Astrocyte (in vitro differentiated cells and primary cell): Measurements from ENCODE around the gene ESAM. TPM values are rescaled to one million over a fixed set of nuclear protein-coding genes. Genes with fewer than 3 reads are reported as not detected.

Experiments used
- DNase-seq: peaks from one replicate; pipeline ENCODE4 v3.0.0-alpha.2; 2010; ENCODE audit warnings: low read depth
- FAIRE-seq: peaks from 2 replicates; lab custom pipeline; 2011; peaks lifted over from hg19 to GRCh38; lab: Jason Lieb, UNC
- H2AFZ ChIP-seq: 2 replicates; pipeline ENCODE4 v1.6.0; 2012; ENCODE audit warnings: low read depth, low read length, inconsistent platforms
- H3K27ac ChIP-seq: 2 replicates; pipeline ENCODE4 v1.5.1; 2011; ENCODE audit warnings: low read depth, low read length, inconsistent platforms
- H3K27me3 ChIP-seq: 2 replicates; pipeline ENCODE4 v1.6.0; 2011; ENCODE audit warnings: low read length, inconsistent platforms; ENCODE audit not compliant: insufficient read depth
- H3K36me3 ChIP-seq: 2 replicates; pipeline ENCODE4 v1.5.1; 2011; ENCODE audit warnings: low read length, inconsistent platforms; ENCODE audit not compliant: insufficient read depth
- H3K4me1 ChIP-seq: 2 replicates; pipeline ENCODE4 v1.5.1; 2011; ENCODE audit warnings: low read length, inconsistent platforms; ENCODE audit not compliant: insufficient read depth
- H3K4me2 ChIP-seq: 2 replicates; pipeline ENCODE4 v1.6.0; 2012; ENCODE audit warnings: low read length, inconsistent platforms
- H3K4me3 ChIP-seq: 2 replicates; pipeline ENCODE4 v1.5.1; 2011; ENCODE audit warnings: low read depth, mild to moderate bottlenecking, low read length, inconsistent platforms; ENCODE audit not compliant: insufficient read depth
- H3K79me2 ChIP-seq: 2 replicates; pipeline ENCODE4 v1.6.0; 2012; ENCODE audit warnings: mild to moderate bottlenecking, low read length, inconsistent platforms; ENCODE audit not compliant: insufficient read depth
- H3K9ac ChIP-seq: 2 replicates; pipeline ENCODE4 v1.6.0; 2012; ENCODE audit warnings: mild to moderate bottlenecking, low read length, inconsistent platforms
- H3K9me3 ChIP-seq: 2 replicates; pipeline ENCODE4 v1.5.1; 2012; ENCODE audit warnings: low read depth, mild to moderate bottlenecking, low read length, inconsistent platforms; ENCODE audit not compliant: insufficient read depth
- H4K20me1 ChIP-seq: 2 replicates; pipeline ENCODE4 v1.6.0; 2012; ENCODE audit warnings: low read length, inconsistent platforms; ENCODE audit not compliant: insufficient read depth
- H3K27ac Mint-ChIP-seq: one replicate; pipeline ENCODE4 v1.8.0; 2021; ENCODE audit warnings: mild to moderate bottlenecking, mixed read lengths; ENCODE audit not compliant: unreplicated experiment
- H3K27me3 Mint-ChIP-seq: one replicate; pipeline ENCODE4 v1.8.0; 2021; ENCODE audit warnings: low read depth, mixed read lengths; ENCODE audit not compliant: unreplicated experiment
- H3K36me3 Mint-ChIP-seq: one replicate; pipeline ENCODE4 v1.8.0; 2021; ENCODE audit warnings: low read depth, mixed read lengths; ENCODE audit not compliant: unreplicated experiment
- H3K4me1 Mint-ChIP-seq: one replicate; pipeline ENCODE4 v1.8.0; 2021; ENCODE audit warnings: low read depth, mixed read lengths; ENCODE audit not compliant: unreplicated experiment
- H3K4me3 Mint-ChIP-seq: one replicate; pipeline ENCODE4 v1.8.0; 2021; ENCODE audit warnings: mild to moderate bottlenecking, moderate library complexity, mixed read lengths; ENCODE audit not compliant: unreplicated experiment
- H3K9me3 Mint-ChIP-seq: one replicate; pipeline ENCODE4 v1.8.0; 2021; ENCODE audit warnings: mild to moderate bottlenecking, mixed read lengths; ENCODE audit not compliant: unreplicated experiment
- CTCF ChIP-seq: IDR thresholded peaks from 2 replicates; pipeline ENCODE4 v1.5.1; 2011; ENCODE audit warnings: low read depth, mild to moderate bottlenecking, inconsistent platforms, low read length, moderate library complexity; ENCODE audit not compliant: insufficient read depth
- EZH2 ChIP-seq: IDR thresholded peaks from 2 replicates; pipeline ENCODE4 v1.6.1; 2012; ENCODE audit warnings: mild to moderate bottlenecking, low read length, inconsistent platforms; ENCODE audit not compliant: insufficient read depth
- total RNA-seq: library from RNA; stranded (reverse); gene quantifications from 2 replicates; pipeline ENCODE4 v1.2.1, GENCODE V29; 2021

ESAM gene
- total RNA-seq, 1 donor from 2014 or later: 22.0 TPM

DNA sequence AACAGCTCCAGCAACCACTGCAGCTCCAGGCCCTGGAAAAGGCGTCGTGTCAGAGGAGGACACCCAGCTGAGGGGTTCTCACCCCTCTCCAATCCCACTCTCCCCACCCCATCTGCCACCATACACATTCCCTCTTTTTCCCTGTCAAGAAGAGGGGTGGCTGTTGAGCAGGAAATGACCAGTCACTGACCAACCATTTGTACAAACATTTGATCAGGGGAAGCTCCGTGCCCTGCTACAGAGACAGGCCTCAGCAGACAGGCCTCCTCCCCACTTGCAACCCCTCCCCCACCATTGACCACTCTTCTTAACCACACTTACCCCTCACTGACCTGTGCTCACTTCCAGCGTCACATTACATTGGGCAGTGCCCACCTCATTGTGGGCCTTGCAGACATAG lies 7.8 kb downstream of the ESAM start:
- H3K4me3 Mint-ChIP-seq: no peak overlapping the region
- Histone ChIP-seq H3K79me2 (no peaks in the 10 kb centered on the region), H2AFZ (no peak overlapping the region), H3K9me3 (no peaks in the 10 kb centered on the region), H3K36me3 (no peaks in the 10 kb centered on the region), H3K27ac (no peak overlapping the region), H3K4me2 (peak overlapping the region; percentile 47), H3K4me1 (peaks cover 18% of the 10 kb centered on the region), H3K4me3 (no peak overlapping the region), H3K9ac (no peak overlapping the region), H4K20me1 (no peaks in the 10 kb centered on the region), H3K27me3 (peaks cover 20% of the 10 kb centered on the region)
- no peaks in the 10 kb centered on the region for H3K9me3 Mint-ChIP-seq
- peaks cover 13% of the 10 kb centered on the region for H3K4me1 Mint-ChIP-seq
- no peak for FAIRE-seq
- DNase-seq: no peak
- peaks cover 3% of the 10 kb centered on the region for H3K36me3 Mint-ChIP-seq
- H3K27me3 Mint-ChIP-seq: peaks cover 60% of the 10 kb centered on the region
- no peak for TF ChIP-seq EZH2
- H3K27ac Mint-ChIP-seq: no peak overlapping the region

DNA sequence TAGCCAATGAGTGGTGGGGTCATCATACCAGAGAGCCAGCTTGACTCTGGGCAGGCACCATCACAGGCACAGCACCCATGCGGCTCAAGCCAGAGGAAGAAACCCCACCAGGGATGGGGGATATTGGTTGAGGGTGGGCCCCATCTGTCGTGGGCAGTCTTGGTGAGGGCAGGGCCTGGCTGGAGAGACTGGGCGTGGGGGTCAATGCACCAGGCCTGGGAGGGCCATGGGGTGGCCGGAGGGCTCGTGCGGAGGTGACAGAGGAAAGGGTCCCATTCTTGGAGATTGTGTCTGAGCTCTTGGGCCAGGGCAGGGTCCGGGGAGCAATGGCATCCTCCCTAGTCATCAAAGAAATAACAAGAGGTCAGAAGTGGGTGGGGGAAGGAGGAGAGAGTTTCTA lies 8.5 kb downstream of the ESAM start:
- Histone ChIP-seq H3K9me3 (no peaks in the 10 kb centered on the region), H3K36me3 (no peaks in the 10 kb centered on the region), H3K4me3 (no peak overlapping the region), H3K27ac (no peak overlapping the region), H3K79me2 (no peaks in the 10 kb centered on the region), H4K20me1 (no peaks in the 10 kb centered on the region), H3K9ac (no peak overlapping the region), H3K27me3 (peaks cover 14% of the 10 kb centered on the region), H3K4me1 (peaks cover 23% of the 10 kb centered on the region), H2AFZ (no peak overlapping the region), H3K4me2 (no peak overlapping the region)
- H3K36me3 Mint-ChIP-seq: peaks cover 3% of the 10 kb centered on the region
- H3K27me3 Mint-ChIP-seq: peaks cover 58% of the 10 kb centered on the region
- no peak overlapping the region for H3K27ac Mint-ChIP-seq
- TF ChIP-seq CTCF (no peak), EZH2 (no peak)
- FAIRE-seq: no peak
- peaks cover 15% of the 10 kb centered on the region for H3K4me1 Mint-ChIP-seq
- no peak for DNase-seq
- H3K4me3 Mint-ChIP-seq: no peak overlapping the region
- no peaks in the 10 kb centered on the region for H3K9me3 Mint-ChIP-seq

DNA sequence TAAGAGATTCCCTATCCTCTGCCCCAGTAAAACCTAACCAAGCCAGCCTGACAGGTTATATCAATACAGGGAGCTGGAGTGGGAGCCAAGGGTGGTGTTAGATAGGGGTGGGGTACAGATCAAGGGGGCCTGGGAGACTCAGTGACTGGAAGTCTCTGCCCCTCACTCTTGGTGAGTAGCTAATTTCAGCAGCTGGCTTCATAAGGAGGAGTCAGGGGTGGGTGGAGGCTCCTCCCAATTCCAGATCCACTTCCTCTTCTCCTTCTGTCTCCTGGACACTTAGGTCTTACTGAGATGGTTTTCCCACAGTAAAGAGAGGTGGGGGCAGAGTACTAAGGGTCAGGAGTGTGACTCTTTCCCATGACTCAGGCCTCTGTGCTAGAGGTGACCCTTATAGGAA lies 8.9 kb downstream of the ESAM start:
- H4K20me1 ChIP-seq: no peaks in the 10 kb centered on the region
- no peaks in the 10 kb centered on the region for H3K9me3 ChIP-seq
- H3K79me2 ChIP-seq: no peaks in the 10 kb centered on the region
- H3K27ac ChIP-seq: no peak overlapping the region
- Mint-ChIP-seq H3K9me3 (no peaks in the 10 kb centered on the region), H3K36me3 (peaks cover 3% of the 10 kb centered on the region), H3K27ac (no peak overlapping the region), H3K27me3 (peaks cover 58% of the 10 kb centered on the region), H3K4me3 (no peak overlapping the region), H3K4me1 (peaks cover 16% of the 10 kb centered on the region)
- no peak overlapping the region for H3K4me2 ChIP-seq
- peaks cover 11% of the 10 kb centered on the region for H3K27me3 ChIP-seq
- H3K4me3 ChIP-seq: no peak overlapping the region
- no peak overlapping the region for H3K9ac ChIP-seq
- no peaks in the 10 kb centered on the region for H3K36me3 ChIP-seq
- DNase-seq (no peak), FAIRE-seq (no peak)
- TF ChIP-seq EZH2 (no peak), CTCF (no peak)
- H2AFZ ChIP-seq: no peak overlapping the region
- peaks cover 23% of the 10 kb centered on the region for H3K4me1 ChIP-seq
